Right lobe of liver (tissue), 4 donors: ENCODE data around the gene LGR4.

ENCODE experiments used
- POLR2A ChIP-seq: fragments of 450-650 bp; IDR thresholded peaks from one replicate; pipeline ENCODE4 v1.6.1; 2017; ENCODE audit warnings: antibody characterized with exemption, mild to moderate bottlenecking
- TF ChIP-seq, protein P1 (sequence below), 4 donors: fragments of 200-600 bp in 3 of 4; fragments of 450-650 bp in 1 of 4; IDR thresholded peaks; one replicate each; pipeline versions ENCODE4 v1.5.1 to v1.8.0; 2016 to 2022; ENCODE audit warnings: antibody characterized with exemption in 4 of 4, mild to moderate bottlenecking in 2 of 4
- donor health status: DM: no; HTN: no; CAD: no.
- donor health status: DM: no; HTN: no; CAD: no.
- donor health status: DM: no; HTN: yes; CAD: no.

DNA sequence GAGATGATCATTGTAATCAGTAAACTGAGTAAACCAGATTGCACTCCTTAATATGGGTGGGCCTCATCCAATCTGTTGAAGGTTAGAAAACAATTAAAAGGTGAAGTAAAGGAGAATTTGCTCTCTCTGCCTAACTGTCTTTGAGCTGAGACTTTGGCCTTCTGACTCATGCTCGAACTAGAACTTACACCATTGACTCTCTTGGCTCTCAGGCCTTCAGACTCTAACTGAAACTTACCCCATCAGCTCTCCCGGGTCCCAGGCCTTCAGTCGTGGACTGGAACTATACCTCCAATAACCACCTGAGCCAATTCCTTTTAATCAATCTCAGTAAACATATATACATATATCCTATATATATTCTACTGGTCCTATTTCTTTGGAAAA is 34.0 kb downstream of the LGR4 start:
- TF ChIP-seq, protein P1, sequence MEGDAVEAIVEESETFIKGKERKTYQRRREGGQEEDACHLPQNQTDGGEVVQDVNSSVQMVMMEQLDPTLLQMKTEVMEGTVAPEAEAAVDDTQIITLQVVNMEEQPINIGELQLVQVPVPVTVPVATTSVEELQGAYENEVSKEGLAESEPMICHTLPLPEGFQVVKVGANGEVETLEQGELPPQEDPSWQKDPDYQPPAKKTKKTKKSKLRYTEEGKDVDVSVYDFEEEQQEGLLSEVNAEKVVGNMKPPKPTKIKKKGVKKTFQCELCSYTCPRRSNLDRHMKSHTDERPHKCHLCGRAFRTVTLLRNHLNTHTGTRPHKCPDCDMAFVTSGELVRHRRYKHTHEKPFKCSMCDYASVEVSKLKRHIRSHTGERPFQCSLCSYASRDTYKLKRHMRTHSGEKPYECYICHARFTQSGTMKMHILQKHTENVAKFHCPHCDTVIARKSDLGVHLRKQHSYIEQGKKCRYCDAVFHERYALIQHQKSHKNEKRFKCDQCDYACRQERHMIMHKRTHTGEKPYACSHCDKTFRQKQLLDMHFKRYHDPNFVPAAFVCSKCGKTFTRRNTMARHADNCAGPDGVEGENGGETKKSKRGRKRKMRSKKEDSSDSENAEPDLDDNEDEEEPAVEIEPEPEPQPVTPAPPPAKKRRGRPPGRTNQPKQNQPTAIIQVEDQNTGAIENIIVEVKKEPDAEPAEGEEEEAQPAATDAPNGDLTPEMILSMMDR (IDR thresholded peaks at IDR 0.05) = no peak
- TF ChIP-seq POLR2A = no peak
